GM18870 (cell line): Measurements from ENCODE around the gene RPLP2.

Source experiments
- ATAC-seq: cut with Tn5 transposase; IDR thresholded peaks from one replicate; pipeline ENCODE4 v1.9.1; 2021; ENCODE audit warnings: moderate library complexity; ENCODE audit not compliant: unreplicated experiment

Gene RPLP2

GRCh38 chr11:773425-773824 lies 36.3 kb upstream of the RPLP2 start:
- no peak for ATAC-seq

- ATAC-seq: no peak
These were observed 35.9 kb upstream of the RPLP2 start for GRCh38 chr11:773830-774229.

GRCh38 chr11:774873-775592 lies 34.7 kb upstream of the RPLP2 start:
- ATAC-seq: no peak

- ATAC-seq: no peak
These were observed 33.6 kb upstream of the RPLP2 start for GRCh38 chr11:776263-776560.

GRCh38 chr11:776561-777287 lies 33.0 kb upstream of the RPLP2 start:
- ATAC-seq: no peak

GRCh38 chr11:777288-778255 lies 32.2 kb upstream of the RPLP2 start, which contains the start of gene GATD1:
GATD1 (minus strand) TSS chr11:777487; CDS start chr11:777462, 25 bp downstream.
- no peak for ATAC-seq

- ATAC-seq: no peak
These were observed 30.5 kb upstream of the RPLP2 start for GRCh38 chr11:778976-779954.

- no peak for ATAC-seq
These were observed 29.7 kb upstream of the RPLP2 start for GRCh38 chr11:779955-780532.

- no peak for ATAC-seq
These were observed 27.2 kb upstream of the RPLP2 start for GRCh38 chr11:782264-783174.

GRCh38 chr11:783581-784015 lies 26.2 kb upstream of the RPLP2 start:
- ATAC-seq: no peak

- ATAC-seq: no peak
These were observed 23.3 kb upstream of the RPLP2 start for GRCh38 chr11:786235-787083.

GRCh38 chr11:787084-787675 lies 22.6 kb upstream of the RPLP2 start:
- ATAC-seq: no peak

- no peak for ATAC-seq
These were observed 21.6 kb upstream of the RPLP2 start for GRCh38 chr11:788009-788640.

- ATAC-seq: no peak
These were observed 20.5 kb upstream of the RPLP2 start for GRCh38 chr11:788953-789940.

- ATAC-seq: no peak
These were observed 19.8 kb upstream of the RPLP2 start, which contains the start of gene CEND1 for GRCh38 chr11:789943-790342. CEND1 (minus strand) TSS chr11:790090; CDS start chr11:788576, 1,514 bp downstream.
